ENCODE results near the gene RNF5. TPM values are rescaled to one million over a fixed set of nuclear protein-coding genes. Genes with fewer than 3 reads are reported as not detected.
"Not testable (repeated sequence)": the region's sequence is repeated elsewhere in the genome, so short reads cannot be mapped to it uniquely, and the experiment has no call there.

RNF5 gene
- total RNA-seq, 1 experiment from 2014 or later = 45.9 TPM

DNA sequence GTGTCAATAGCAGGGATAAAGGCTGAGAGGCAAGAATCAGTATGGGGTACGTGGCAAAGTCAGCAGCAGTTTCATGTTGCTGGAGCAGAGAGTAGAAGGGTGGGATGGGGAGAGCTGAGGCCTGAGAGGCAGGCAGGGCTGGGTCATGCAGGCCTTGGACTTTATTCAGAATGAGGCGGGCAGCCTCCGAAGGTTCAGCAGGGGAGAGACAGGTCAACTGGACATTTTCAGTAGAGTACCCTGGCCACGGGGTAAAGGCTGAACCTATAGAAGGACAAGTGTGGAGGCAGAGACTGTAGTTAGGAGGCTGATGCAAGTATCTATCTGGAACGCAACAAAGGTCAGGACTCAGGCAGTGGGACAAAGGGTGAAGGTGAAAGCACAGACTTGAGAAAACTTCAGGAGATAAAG lies 32.0 kb downstream of the RNF5 start:
- RAD21 ChIA-PET (ENCODE audit: low non-redundant PET in 1 of 2, low total read pairs in 2 of 2, uncharacterized antibody in 2 of 2, unreplicated experiment in 2 of 2) = no interaction called here
- no TSS peak for BruUV-seq (replicated peaks)
- Histone ChIP-seq H3K27ac (ENCODE audit: low read depth, low read length) (no peak overlapping the region), H3K79me2 (ENCODE audit: insufficient read depth, low read length) (no peaks in the 10 kb centered on the region), H3K4me2 (ENCODE audit: low read length) (no peak overlapping the region), H3K9ac (ENCODE audit: low read length) (no peak overlapping the region), H2AFZ (ENCODE audit: low read depth, low read length, poor library complexity, severe bottlenecking) (no peak overlapping the region), H3K9me2 (ENCODE audit: insufficient read depth) (no peaks in the 10 kb centered on the region), H3K4me1 (ENCODE audit: control insufficient read depth in 1 of 2, insufficient read depth in 2 of 2, low read length in 2 of 2) (no peaks in the 10 kb centered on the region), H3K4me3 (replicated peaks in 1 of 2; ENCODE audit: low read depth in 1 of 2, low read length in 2 of 2) (no peak overlapping the region), H3K36me3 (ENCODE audit: control insufficient read depth in 1 of 2, insufficient read depth in 2 of 2, low read length in 2 of 2) (no peaks in the 10 kb centered on the region), H4K20me1 (ENCODE audit: insufficient read depth) (no peaks in the 10 kb centered on the region), H3K9me3 (ENCODE audit: control insufficient read depth in 1 of 2, insufficient read depth in 1 of 2, low read depth in 1 of 2, low read length in 2 of 2) (no peaks in the 10 kb centered on the region), H3K27me3 (ENCODE audit: insufficient read depth, low read length) (no peaks in the 10 kb centered on the region)
- TF ChIP-seq, protein P1, sequence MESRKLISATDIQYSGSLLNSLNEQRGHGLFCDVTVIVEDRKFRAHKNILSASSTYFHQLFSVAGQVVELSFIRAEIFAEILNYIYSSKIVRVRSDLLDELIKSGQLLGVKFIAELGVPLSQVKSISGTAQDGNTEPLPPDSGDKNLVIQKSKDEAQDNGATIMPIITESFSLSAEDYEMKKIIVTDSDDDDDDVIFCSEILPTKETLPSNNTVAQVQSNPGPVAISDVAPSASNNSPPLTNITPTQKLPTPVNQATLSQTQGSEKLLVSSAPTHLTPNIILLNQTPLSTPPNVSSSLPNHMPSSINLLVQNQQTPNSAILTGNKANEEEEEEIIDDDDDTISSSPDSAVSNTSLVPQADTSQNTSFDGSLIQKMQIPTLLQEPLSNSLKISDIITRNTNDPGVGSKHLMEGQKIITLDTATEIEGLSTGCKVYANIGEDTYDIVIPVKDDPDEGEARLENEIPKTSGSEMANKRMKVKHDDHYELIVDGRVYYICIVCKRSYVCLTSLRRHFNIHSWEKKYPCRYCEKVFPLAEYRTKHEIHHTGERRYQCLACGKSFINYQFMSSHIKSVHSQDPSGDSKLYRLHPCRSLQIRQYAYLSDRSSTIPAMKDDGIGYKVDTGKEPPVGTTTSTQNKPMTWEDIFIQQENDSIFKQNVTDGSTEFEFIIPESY (IDR thresholded peaks at IDR 0.05; ENCODE audit: extremely low read depth, insufficient replicate concordance, low read length) = no peak
- ATAC-seq (no peak), DNase-seq (ENCODE audit: low read depth, low spot score) (no peak)
- POLR2A ChIA-PET = no interaction called here
- CTCF ChIA-PET = no interaction called here
- intact Hi-C loops (cut with micrococcal nuclease) = no loop called here

DNA sequence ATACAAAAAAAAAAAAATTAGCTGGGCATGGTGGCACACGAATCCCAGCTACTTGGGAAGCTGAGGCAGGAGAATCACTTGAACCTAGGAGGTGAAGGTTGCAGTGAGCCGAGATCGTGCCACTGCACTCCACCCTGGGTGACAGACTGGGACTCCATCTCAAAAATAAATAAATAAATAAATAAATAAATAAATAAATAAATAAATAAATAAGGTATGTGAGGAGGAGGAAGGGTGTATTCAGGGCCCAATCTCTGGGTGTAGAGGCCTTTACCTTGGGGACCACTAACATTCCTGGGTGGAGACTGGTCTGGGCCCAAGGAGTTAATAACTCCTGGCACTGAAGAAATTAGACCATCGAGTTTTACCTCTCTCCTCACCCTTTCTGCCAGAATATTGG lies 33.2 kb downstream of the RNF5 start:
- H4K20me1 ChIP-seq (ENCODE audit: insufficient read depth); CTCF ChIA-PET; H3K27ac ChIP-seq (ENCODE audit: low read depth, low read length); H3K4me2 ChIP-seq (ENCODE audit: low read length); POLR2A ChIA-PET; H2AFZ ChIP-seq (ENCODE audit: low read depth, low read length, poor library complexity, severe bottlenecking); BruUV-seq (replicated peaks); H3K9me2 ChIP-seq (ENCODE audit: insufficient read depth); H3K4me1 ChIP-seq (ENCODE audit: control insufficient read depth in 1 of 2, insufficient read depth in 2 of 2, low read length in 2 of 2); H3K36me3 ChIP-seq (ENCODE audit: control insufficient read depth in 1 of 2, insufficient read depth in 2 of 2, low read length in 2 of 2); H3K9ac ChIP-seq (ENCODE audit: low read length); H3K79me2 ChIP-seq (ENCODE audit: insufficient read depth, low read length); intact Hi-C loops (cut with micrococcal nuclease); ATAC-seq; H3K4me3 ChIP-seq (replicated peaks in 1 of 2; ENCODE audit: low read depth in 1 of 2, low read length in 2 of 2); DNase-seq (ENCODE audit: low read depth, low spot score); H3K9me3 ChIP-seq (ENCODE audit: control insufficient read depth in 1 of 2, insufficient read depth in 1 of 2, low read depth in 1 of 2, low read length in 2 of 2); RAD21 ChIA-PET (ENCODE audit: low non-redundant PET in 1 of 2, low total read pairs in 2 of 2, uncharacterized antibody in 2 of 2, unreplicated experiment in 2 of 2); H3K27me3 ChIP-seq (ENCODE audit: insufficient read depth, low read length): not testable (repeated sequence)
